Gastroesophageal sphincter (tissue), 3 donors: ENCODE data around the gene WFDC9.
"Not testable (repeated sequence)": the region's sequence is repeated elsewhere in the genome, so short reads cannot be mapped to it uniquely, and the experiment has no call there.

Source experiments
- CTCF ChIP-seq, 4 experiments: fragments of 200-600 bp in 2 of 4; fragments of 450-650 bp in 2 of 4; sonication (generic) in 1 of 4; IDR thresholded peaks; one replicate each; pipeline ENCODE4 v1.5.1; 2017 to 2019; ENCODE audit warnings: antibody characterized with exemption in 4 of 4, mild to moderate bottlenecking in 2 of 4, moderate library complexity in 2 of 4
- EP300 ChIP-seq: sonication (generic); formaldehyde crosslinking; IDR thresholded peaks from one replicate; pipeline ENCODE4 v1.6.1; 2017; ENCODE audit warnings: antibody characterized with exemption, mild to moderate bottlenecking
- POLR2A ChIP-seq, 2 donors: fragments of 450-650 bp; IDR thresholded peaks; one replicate each; pipeline ENCODE4 v1.6.1; 2017; ENCODE audit warnings: antibody characterized with exemption in 2 of 2, mild to moderate bottlenecking in 2 of 2, moderate library complexity in 1 of 2

- TF ChIP-seq CTCF (IDR thresholded peaks at IDR 0.05); POLR2A (IDR thresholded peaks at IDR 0.05); EP300: not testable (repeated sequence)
Measured at GRCh38 chr20:45645869-45646268, 14.8 kb upstream of the WFDC9 start.
